RWPE2 (cell line): ENCODE measurements around the gene PXDN.
A peak's percentile ranks its signal among the peaks of the same experiment; 100 is the strongest.

ENCODE experiments used
- ATAC-seq: fragments of 200-7000 bp; cut with Tn5 transposase; 3 replicates; pipeline ENCODE4 v1.9.1; 2021; ENCODE audit warnings: low read depth
- DNase-seq: peaks from one replicate; pipeline ENCODE4 v3.0.0-alpha.2; 2020; ENCODE audit warnings: low spot score
- H3K27ac ChIP-seq: fragments of 450-650 bp; 2 replicates; pipeline ENCODE4 v1.5.1; 2017; ENCODE audit warnings: mild to moderate bottlenecking; ENCODE audit not compliant: poor library complexity, severe bottlenecking
- H3K27me3 ChIP-seq: fragments of 250-450 bp; sonication (Bioruptor Pico); 2 replicates; pipeline ENCODE4 v1.5.1; 2021; ENCODE audit warnings: mild to moderate bottlenecking, moderate library complexity; ENCODE audit not compliant: insufficient read depth, poor library complexity, severe bottlenecking
- H3K36me3 ChIP-seq: fragments of 250-450 bp; sonication (Bioruptor Pico); 2 replicates; pipeline ENCODE4 v1.5.1; 2020; ENCODE audit warnings: low read depth, mild to moderate bottlenecking, moderate library complexity
- H3K4me1 ChIP-seq: fragments of 250-450 bp; sonication (Bioruptor Pico); 2 replicates; pipeline ENCODE4 v1.5.1; 2021; ENCODE audit warnings: mild to moderate bottlenecking, moderate library complexity; ENCODE audit not compliant: insufficient read depth, poor library complexity, severe bottlenecking
- H3K4me3 ChIP-seq: fragments of 250-450 bp; sonication (Bioruptor Pico); 2 replicates; pipeline ENCODE4 v1.5.1; 2021; ENCODE audit warnings: mild to moderate bottlenecking, moderate library complexity; ENCODE audit not compliant: severe bottlenecking
- H3K9me3 ChIP-seq: fragments of 250-450 bp; sonication (Bioruptor Pico); 2 replicates; pipeline ENCODE4 v1.5.1; 2021; ENCODE audit warnings: mild to moderate bottlenecking, moderate library complexity; ENCODE audit not compliant: severe bottlenecking
- CTCF ChIP-seq: fragments of 450-650 bp; IDR thresholded peaks from one replicate; pipeline ENCODE4 v1.5.1; 2017; ENCODE audit warnings: mild to moderate bottlenecking, moderate library complexity; ENCODE audit not compliant: poor library complexity, severe bottlenecking

The PXDN gene

GRCh38 chr2:1610096-1610485, 134.2 kb downstream of the PXDN start:
- Histone ChIP-seq H3K27ac (no peak overlapping the region), H3K9me3 (no peaks in the 10 kb centered on the region), H3K4me3 (no peak overlapping the region), H3K4me1 (peaks cover 8% of the 10 kb centered on the region), H3K27me3 (no peaks in the 10 kb centered on the region), H3K36me3 (no peaks in the 10 kb centered on the region)
- DNase-seq, result no peak
- TF ChIP-seq CTCF, result no peak
- ATAC-seq, result no peak

- ATAC-seq (no peak), DNase-seq (no peak)
- H3K27ac ChIP-seq, result no peak overlapping the region
- H3K27me3 ChIP-seq, result no peaks in the 10 kb centered on the region
- H3K36me3 ChIP-seq, result no peaks in the 10 kb centered on the region
- no peak for TF ChIP-seq CTCF
- H3K9me3 ChIP-seq, result no peaks in the 10 kb centered on the region
- H3K4me3 ChIP-seq, result no peak overlapping the region
- H3K4me1 ChIP-seq, result peaks cover 8% of the 10 kb centered on the region
These were observed 134.7 kb downstream of the PXDN start for GRCh38 chr2:1609485-1610095.

GRCh38 chr2:1609040-1609439, 135.3 kb downstream of the PXDN start:
- DNase-seq (no peak), ATAC-seq (no peak)
- Histone ChIP-seq H3K27me3 (no peaks in the 10 kb centered on the region), H3K36me3 (no peaks in the 10 kb centered on the region), H3K4me3 (no peak overlapping the region), H3K4me1 (peaks cover 8% of the 10 kb centered on the region), H3K9me3 (no peaks in the 10 kb centered on the region), H3K27ac (no peak overlapping the region)
- no peak for TF ChIP-seq CTCF

- H3K9me3 ChIP-seq, result no peaks in the 10 kb centered on the region
- no peak for TF ChIP-seq CTCF
- no peak overlapping the region for H3K4me3 ChIP-seq
- DNase-seq, result no peak
- peaks cover 8% of the 10 kb centered on the region for H3K4me1 ChIP-seq
- H3K27me3 ChIP-seq, result no peaks in the 10 kb centered on the region
- no peak overlapping the region for H3K27ac ChIP-seq
- H3K36me3 ChIP-seq, result no peaks in the 10 kb centered on the region
- ATAC-seq, result peak; percentile 86
These were observed 136.2 kb downstream of the PXDN start for GRCh38 chr2:1607971-1608688.

GRCh38 chr2:1607236-1607920, 136.9 kb downstream of the PXDN start:
- Histone ChIP-seq H3K4me1 (peaks cover 8% of the 10 kb centered on the region), H3K27me3 (no peaks in the 10 kb centered on the region)

More at GRCh38 chr2:1607236-1607920, 136.9 kb downstream of the PXDN start:
- Histone ChIP-seq H3K36me3 (no peaks in the 10 kb centered on the region), H3K27ac (no peak overlapping the region), H3K4me3 (no peak overlapping the region), H3K9me3 (no peaks in the 10 kb centered on the region)
- ATAC-seq, result peak; percentile 30; the same call in 1 of the 3 replicates
- TF ChIP-seq CTCF, result no peak
- DNase-seq, result no peak
